NCI-H146 treated with DMSO at 0.1 percent for 48 hours (cell line): ENCODE results near the gene ZBTB47.

Experiments used
- DNase-seq: peaks from one replicate; lab custom pipeline; 2025; ENCODE audit not compliant: unreplicated experiment; lab: John Stamatoyannopoulos, UW

The ZBTB47 gene

GRCh38 chr3:42665050-42665878 is 11.8 kb downstream of the ZBTB47 start:
- no peak for DNase-seq

- no peak for DNase-seq
These were observed 12.5 kb downstream of the ZBTB47 start for GRCh38 chr3:42666022-42666421.

- no peak for DNase-seq
These were observed 13.1 kb downstream of the ZBTB47 start for GRCh38 chr3:42666577-42666998.

- DNase-seq, result no peak
These were observed 13.6 kb downstream of the ZBTB47 start for GRCh38 chr3:42667096-42667522.

GRCh38 chr3:42667523-42668412 is 14.3 kb downstream of the ZBTB47 start:
- DNase-seq, result peak; percentile 62

- no peak for DNase-seq
These were observed 14.9 kb downstream of the ZBTB47 start for GRCh38 chr3:42668413-42668760.

GRCh38 chr3:42668793-42669217 is 15.3 kb downstream of the ZBTB47 start:
- DNase-seq, result no peak

- no peak for DNase-seq
These were observed 16.6 kb downstream of the ZBTB47 start for GRCh38 chr3:42670051-42670576.

- DNase-seq, result no peak
These were observed 17.2 kb downstream of the ZBTB47 start for GRCh38 chr3:42670670-42671069.

- no peak for DNase-seq
These were observed 19.0 kb downstream of the ZBTB47 start for GRCh38 chr3:42672515-42672914.

- DNase-seq, result no peak
These were observed 19.6 kb downstream of the ZBTB47 start for GRCh38 chr3:42673082-42673481.

- DNase-seq, result no peak
These were observed 20.6 kb downstream of the ZBTB47 start for GRCh38 chr3:42674146-42674545.

- no peak for DNase-seq
These were observed 22.4 kb downstream of the ZBTB47 start for GRCh38 chr3:42675909-42676308.

- DNase-seq, result no peak
These were observed 24.9 kb downstream of the ZBTB47 start for GRCh38 chr3:42678447-42678846.

- DNase-seq, result no peak
These were observed 26.8 kb downstream of the ZBTB47 start for GRCh38 chr3:42680271-42680670.

- no peak for DNase-seq
These were observed 27.3 kb downstream of the ZBTB47 start for GRCh38 chr3:42680806-42681205.

- no peak for DNase-seq
These were observed 28.0 kb downstream of the ZBTB47 start for GRCh38 chr3:42681361-42682038.

GRCh38 chr3:42682301-42683070 is 29.0 kb downstream of the ZBTB47 start:
- no peak for DNase-seq

GRCh38 chr3:42683875-42684598 is 30.5 kb downstream of the ZBTB47 start:
- DNase-seq, result no peak
